Activated CD8-positive, alpha-beta memory T cell treated with anti-CD3 and anti-CD28 coated beads for 48 hours (primary cell): ENCODE results near the gene FIBIN.
"Not testable (repeated sequence)": the region's sequence is repeated elsewhere in the genome, so short reads cannot be mapped to it uniquely, and the experiment has no call there.

ENCODE experiments used
- DNase-seq, 3 experiments: peaks; one replicate each; pipeline ENCODE4 v3.0.0-alpha.2; 2020; ENCODE audit warnings: low read depth in 2 of 3, low spot score in 2 of 3

The FIBIN gene

DNA sequence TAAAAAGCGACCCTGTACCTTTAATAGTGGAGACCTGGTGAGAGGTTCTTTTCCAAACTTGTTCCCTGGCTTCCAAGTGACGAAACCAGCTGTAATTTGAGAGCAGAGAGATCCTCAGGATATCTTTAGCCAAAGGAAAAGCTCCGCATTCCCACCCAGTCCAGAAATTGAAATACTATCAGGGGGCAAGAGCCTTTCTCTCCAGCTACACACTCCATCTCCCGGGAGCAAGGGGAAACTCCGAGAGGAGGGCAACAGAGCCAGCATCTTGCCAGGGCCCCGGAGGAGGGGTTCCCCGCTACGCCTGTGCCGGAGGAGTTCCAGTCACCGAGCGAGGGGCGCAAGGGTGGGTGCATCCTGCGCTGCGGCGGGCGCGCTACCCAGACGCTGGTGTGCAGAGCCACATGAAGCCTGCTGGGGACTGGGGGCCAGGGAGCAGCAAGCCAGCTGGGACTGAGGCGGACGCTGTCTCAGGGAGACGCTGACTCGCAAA is at the start of gene FIBIN:
FIBIN (plus strand) TSS at position 148 of the 493 bp plus-strand sequence. CDS start 415 bp downstream, outside the sequence.
- DNase-seq, result no peak

DNA sequence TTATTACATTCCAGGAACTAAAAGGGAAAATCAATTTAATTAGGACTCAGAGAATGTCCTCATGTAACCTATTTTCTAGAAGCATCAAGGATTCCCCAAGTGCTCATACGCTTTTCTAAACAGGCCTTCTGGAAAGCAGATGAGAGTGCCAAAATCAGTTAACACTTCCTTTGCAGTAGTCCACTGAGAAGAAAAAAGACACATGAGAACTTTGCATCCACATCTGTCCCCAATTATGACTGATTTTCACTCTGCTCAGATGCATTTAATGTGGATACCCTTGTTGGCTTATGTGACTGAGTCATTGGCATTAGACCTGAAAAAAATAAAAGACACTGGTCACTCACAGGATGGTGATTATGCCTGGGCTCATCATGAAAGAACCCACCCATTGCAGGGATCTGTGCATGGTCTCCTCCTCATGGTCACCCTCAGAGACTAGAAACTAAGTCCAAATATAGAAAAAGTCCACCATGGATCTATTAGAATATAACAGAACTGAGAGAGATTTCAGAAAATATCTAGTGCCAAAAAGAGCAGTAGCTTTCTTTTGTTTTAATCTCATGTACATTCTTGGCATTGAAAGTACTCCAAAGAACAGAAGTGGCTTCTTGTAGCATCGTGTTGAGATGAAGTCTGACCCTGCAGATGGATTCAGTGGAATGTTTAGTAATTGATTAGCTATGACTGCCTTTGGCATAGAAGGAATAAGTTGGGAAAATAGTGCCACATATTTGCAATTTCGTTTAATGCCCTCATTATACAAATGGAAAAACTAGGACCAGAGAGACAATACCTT is 48.8 kb upstream of the FIBIN start:
- DNase-seq, result no peak

DNA sequence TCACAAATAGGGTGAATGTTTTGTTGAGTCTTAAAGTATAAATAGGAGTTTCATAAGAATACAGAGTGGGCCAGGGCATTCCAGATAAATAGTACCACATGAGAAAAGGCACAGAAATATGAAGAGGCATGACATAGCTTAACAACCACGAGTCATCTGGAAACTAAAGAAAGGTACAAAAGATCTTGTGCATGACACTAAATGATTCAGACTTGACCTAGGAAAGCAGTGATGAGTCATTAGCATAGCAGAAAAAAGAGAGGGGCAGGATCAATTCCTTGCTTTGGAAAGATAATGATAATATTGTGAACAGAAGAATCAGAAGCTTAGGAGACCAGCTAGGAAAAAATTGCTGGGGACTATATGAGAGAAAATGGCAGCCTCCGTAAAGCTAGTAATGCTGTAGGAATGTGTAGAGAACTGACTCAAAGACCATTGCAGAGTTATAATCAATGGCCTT is 47.6 kb upstream of the FIBIN start:
- DNase-seq, result no peak

DNA sequence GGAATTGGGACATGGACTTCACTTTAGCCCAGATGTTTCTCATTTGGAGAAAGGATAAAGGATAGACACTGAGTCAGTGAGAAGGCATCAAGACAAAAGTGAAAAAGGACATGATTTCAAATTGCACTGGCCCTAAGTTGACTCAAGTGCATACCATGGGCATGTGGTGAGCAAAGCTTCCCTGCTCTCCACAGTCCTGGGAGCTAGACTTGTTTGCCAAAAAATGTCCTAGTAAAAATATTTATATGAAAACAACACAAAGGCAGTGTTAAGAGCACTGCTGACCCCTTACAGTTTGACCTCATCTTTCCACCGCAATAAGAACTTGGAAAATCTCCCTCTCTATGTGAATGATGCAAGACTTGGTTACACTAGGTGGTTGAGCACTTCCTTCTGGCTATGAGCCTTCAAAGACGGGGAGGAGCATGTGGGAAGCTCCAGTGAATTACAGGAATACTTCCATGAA is 46.5 kb upstream of the FIBIN start:
- DNase-seq, result no peak

DNA sequence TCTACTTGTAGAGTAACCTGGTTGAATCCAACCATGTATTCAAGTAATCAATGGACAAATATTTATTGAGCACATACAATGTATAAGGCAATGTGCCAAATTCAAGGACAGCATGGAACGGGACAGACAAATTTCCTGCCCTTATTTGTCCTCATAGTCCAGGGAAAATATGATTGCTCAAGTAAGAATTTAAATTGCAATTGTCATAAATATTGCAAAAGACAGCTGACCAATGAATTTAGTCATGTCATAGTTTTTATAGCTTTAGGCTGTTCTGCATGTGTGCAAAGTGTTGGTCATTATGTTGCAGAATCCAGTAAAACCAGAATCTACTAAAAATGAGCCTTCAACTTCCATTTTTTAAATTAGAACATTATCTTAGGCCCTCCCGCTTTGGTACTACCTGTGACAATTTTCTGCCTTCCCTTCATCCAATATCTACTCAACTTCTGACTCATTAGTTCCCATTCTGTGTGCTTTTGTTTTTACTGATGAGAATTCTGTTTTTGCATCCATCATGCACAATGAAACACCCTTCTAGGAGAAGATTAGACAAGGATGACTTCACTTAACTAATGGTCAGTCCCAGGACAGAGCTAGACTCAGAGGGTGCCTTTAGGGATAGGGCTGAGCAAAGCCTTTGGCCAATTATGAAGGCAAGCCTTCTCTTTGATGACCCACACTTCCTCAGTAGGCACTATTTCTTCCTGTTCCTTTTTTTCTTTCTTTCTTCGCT is 45.8 kb upstream of the FIBIN start:
- no peak for DNase-seq

DNA sequence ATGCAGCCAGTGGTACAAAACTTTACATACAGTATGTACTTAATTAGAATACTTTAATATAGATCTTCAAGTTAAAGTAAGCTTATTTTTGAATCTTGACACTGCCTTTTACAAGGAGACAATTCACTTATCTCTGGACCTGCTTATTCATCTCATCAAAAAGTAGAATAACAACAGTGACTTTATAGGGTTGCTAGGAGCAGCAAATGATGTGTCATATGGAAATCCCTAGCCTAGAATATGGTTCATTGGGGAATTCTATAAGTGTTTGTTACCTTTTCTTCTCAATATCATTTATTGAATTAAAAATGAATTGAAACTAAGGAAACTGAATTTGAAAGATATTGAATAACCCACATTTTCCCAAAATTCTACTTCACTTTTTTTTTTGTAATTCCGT is 45.0 kb upstream of the FIBIN start:
- no peak for DNase-seq

DNA sequence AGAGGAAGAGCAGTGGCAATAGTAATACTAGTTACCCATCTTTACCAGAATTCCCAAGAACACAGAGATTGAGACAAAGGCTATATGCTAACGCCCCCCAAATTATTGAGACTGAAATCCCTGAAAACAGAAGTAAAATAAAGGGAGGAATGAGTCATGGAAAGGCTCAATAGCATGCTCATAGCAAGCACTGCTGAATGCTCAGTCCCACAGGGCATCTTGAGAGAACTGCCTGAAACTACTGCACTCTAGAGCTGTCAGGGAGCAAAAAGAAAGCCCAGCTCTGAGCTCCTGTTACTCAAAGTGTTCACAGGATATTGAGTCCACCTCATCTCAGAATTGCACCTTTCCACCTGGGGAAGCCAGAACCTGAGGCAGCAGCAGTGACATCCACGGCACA is 44.1 kb upstream of the FIBIN start:
- DNase-seq, result no peak

DNA sequence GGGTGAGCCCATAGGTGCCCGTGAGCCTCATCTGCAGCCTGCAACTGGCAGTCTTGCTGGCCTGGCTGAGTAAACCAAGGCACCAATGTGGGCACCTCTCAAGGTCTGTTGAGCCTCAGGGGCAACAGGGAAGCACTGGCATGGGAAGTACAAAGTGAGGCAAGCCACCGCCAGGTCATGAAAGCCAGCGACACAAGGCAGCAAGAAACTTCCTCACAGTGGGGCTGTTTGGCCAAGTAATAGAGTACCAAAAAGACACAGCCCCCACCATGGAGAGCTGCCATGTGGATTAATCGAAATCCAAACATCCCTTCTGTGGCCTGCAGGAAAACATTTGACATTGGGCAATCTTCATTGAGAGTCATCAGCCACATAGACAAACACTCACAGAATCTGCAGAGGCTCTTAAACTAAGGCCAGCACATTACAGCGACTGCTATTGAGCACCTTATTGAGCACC is 43.6 kb upstream of the FIBIN start:
- DNase-seq, result no peak

DNA sequence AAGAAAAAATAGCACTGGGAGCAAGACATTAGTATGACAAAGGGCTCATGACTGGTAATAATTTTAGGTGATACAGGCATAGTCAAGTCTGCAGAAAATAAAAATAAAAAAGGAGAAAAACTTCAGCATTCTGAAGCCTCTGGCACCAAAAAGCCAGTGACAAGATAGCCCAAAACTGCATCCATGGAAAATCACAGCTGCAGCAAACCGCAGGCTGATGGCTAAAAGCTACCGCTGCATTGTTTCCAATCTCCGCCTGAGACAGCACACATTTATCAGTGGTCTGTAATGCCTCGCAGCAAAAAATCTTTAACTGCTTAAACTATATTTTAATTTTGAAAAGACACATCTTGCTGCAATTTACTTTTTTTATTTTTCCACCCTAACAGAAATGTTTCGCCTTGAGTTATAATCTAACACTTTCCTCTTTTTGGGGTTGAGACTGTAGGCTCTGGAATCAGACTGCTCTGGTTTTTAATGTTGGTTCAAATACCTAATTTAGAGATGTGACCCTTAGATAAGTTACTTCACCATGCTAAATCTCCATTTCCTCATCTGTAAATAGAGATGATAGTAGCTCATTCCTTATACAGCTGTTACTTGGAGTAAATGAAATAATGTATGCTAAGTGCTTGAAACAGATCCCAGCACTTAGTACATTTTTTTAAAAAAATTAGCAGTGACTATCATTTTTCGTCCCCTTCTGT is 42.0 kb upstream of the FIBIN start:
- no peak for DNase-seq

DNA sequence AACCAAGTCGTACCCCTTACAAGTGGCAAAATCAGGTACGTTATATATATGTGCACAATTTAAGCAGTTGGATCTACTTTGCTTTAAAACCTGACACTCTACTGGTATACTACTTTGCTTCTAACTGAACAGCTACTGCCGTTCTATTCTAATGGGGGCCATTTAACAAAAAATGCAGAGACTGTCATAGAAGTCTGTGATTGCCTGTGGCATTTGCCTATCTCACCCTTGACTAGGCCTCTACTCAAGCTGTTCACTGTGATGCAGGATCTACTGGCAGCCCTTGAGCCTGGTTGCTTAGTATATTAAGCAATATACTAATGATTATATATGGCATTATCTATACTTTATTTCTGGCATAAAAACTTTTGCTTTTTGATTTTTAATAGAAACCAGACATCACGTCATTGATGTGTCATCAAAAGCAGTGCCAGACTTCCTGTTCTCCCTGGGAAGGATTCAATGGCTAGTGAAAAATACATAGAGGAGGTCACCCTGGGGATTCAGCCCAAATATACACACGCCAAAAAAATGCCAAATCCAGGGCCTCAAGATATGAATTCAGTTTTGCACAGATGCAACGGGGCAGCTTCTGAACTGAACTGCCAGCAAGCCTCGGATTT is 40.0 kb upstream of the FIBIN start:
- no peak for DNase-seq

DNA sequence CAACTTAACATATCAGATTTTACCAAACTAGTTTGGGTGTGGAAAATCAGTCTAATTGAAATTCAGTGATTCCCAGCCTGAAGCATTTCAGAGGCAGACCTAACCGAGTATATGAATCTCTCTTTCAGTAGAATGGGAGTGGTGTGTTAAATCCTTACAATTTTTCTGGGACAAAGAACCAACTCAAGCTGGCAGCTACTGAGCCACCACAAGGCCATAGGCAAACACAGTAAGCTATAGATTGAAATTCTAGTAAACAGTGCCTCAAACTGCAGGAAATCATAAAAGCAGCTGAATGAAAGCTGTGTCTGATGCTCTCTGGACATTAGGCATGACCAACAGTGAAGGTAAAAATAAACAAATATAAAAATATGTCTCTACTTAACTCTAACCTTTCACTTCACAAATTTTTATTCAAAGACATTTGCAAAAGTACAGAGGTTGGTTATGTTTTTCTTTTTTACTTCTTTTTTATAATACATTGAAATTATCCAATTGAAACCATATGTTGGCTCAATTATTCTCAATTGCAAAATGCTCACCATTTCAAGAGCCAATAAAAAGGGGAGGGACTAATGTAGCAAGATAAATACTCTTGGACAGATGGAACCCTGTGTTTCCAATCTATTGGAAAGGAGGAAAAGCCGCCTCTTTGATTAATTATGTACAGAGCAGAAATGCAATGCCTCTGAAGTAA is 35.8 kb upstream of the FIBIN start:
- no peak for DNase-seq

DNA sequence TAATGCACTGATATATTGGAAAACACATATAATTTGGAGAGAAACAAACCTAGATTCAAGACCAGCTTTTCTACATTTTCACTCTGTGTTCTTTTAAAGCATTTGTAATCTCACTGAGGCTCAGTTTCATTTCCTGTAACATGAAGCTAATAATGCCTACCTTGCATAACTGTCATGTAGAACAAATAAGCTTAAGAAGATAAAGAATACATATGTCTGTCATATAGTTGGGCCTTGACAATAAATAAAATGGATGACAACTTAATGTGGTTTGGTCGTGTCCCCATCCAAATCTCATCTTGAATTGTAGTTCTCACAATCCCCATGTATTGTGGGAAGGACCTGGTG is 35.2 kb upstream of the FIBIN start:
- DNase-seq, result no peak

DNA sequence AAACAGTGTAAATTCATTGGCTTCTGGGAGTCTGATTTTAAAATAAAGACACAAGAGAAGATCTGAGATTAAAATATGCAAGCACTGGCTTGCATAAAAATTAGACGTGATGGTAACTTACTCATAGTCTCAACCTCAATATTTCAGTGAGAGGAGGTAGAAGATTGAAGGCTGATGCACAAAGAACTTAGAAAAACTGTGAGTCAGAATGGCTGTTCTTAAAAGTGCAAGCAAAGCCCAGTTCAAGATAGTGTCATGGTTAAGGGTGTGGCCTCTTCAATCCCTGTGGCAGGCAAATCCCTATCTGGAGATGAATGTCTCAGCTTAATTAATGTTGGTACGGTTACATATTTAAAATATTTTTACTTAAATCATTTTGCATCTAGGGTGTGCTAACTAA is 33.6 kb upstream of the FIBIN start:
- no peak for DNase-seq

DNA sequence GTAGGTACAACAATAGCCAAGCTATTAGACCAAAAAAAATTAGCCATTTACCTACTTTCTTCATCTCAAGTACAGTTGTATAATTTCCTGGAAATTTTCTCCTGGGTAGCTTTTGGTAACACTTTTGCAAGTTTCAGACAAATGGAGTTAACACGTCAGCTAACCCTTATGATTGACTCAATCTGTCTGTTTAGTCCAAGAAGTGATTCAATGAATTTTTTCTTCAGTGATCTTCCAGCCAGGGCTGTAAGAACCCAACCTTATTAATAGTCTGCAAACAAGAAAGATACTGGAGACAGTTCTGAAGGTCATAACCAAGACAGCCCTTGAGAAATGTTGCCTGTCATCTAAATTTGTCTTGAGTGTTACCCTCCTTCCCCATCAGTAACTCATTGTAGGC is 30.1 kb upstream of the FIBIN start:
- DNase-seq, result no peak

DNA sequence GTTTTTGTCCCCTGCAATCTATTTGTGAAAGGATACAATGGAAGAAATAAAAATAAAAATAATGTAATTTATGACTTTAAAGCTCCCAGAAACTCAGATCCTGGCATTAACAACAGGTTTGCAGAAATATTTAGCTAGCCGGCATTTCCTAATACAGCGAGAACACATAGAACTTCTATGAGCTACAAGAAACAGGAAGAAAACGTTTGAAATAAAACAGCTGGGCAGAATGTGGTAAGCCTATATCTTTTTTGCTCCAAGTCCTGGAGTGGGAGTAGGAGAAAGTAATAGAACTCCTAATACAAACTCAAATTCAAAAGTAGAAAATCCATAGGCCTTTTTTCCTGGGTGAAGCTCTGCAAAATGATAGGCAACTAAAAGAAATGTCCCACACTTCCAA is 29.6 kb upstream of the FIBIN start:
- no peak for DNase-seq

DNA sequence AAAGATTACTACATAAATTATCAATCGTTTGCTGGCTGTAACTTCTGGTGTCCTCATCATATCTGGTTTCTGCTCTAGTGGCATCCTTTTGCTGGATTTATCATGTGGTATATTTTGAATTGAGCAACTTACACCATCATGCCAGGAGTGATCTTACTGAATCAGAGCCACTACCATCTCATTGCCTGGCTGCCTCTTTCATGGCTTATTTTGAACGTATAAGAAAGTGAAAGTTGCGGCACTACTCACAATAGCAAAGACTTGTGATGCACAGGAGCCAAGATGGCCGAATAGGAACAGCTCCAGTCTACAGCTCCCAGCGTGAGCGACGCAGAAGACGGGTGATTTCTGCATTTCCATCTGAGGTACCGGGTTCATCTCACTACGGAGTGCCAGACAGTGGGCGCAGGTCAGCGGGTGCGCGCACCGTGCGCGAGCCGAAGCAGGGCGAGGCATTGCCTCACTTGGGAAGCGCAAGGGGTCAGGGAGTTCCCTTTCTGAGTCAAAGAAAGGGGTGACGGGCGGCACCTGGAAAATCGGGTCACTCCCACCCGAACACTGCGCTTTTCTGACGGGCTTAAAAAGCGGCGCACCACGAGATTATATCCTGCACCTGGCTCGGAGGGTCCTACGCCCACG is 28.9 kb upstream of the FIBIN start:
- DNase-seq, result not testable (repeated sequence)

DNA sequence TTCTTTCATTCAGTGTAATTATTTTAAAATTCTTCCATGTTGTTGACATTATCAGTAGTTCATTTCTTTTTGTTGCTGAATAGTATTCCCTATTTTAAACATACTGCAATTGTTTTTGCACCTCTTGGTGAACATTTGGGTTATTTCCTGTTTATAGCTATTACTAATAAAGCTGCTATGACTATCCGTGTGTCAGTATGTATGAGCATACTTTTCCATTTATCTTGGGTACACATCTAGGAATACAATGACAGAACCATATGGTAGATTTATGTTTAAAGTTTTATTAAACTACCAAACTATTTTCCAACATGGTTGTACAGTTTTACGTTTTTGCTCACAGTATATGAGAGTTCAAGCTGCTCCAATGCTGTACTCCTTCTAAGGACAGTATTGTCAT is 22.0 kb upstream of the FIBIN start:
- no peak for DNase-seq

DNA sequence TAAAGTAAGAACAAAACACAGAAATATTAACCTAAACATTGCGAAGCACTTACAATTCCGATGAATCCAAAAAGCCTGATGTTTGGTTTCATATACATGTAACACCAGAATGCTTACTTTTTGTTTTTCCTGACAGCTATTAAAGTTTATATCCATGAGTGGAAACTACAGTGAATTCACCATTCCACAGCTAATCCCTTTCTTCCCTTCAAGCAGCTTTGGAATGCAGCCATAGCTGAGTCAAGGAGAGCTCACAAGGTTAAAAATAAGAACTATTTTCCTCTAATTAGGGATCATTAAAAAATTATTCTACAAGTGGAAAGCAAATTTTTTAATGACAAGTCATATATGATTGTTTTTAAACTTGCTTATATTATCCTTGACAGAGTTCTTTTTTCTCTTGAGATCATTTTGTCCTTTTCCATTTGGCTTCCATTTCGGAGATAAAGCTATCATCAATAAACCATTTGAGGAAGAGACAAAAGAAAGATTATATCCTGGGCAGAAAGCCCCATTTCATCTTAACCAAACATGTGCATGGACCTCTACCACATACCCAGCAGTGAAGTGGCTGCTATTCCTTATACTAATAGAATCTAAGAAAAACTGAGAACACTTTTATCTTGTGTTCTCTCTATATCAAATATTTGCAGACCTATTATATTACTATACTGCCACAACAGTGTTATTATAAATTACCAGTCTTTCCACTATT is 19.7 kb upstream of the FIBIN start:
- no peak for DNase-seq

DNA sequence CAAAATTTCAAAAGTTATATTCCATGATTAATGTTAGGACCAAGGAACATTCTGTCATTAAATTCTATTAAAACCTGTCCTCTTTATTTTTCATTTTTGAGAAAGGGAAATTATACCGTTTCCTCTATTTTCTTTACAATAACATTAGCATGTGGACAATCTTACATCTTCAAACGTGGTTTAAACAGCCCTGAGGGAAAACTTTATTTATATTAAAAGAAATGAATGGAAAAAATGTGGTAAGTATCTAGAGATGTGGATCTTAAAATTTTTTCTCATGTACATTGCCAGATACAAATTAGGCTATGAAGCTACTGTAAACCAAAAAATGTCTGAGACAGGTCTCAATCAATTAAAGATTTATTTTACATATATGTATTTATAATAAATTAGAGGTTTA is 18.9 kb upstream of the FIBIN start:
- DNase-seq, result no peak
